CD4-positive, alpha-beta T cell treated with Interferon gamma for 1 hour (primary cell): ENCODE results near the gene EBF4.
"Not testable (repeated sequence)": the region's sequence is repeated elsewhere in the genome, so short reads cannot be mapped to it uniquely, and the experiment has no call there.

ENCODE experiments used
- DNase-seq: peaks from one replicate; pipeline ENCODE4 v3.0.0-alpha.2; 2020

Gene EBF4

GRCh38 chr20:2759603-2760296 is 67.2 kb downstream of the EBF4 start:
- DNase-seq: no peak

- no peak for DNase-seq
Observed at GRCh38 chr20:2760297-2760951, 67.8 kb downstream of the EBF4 start.

GRCh38 chr20:2760952-2761305 is 68.3 kb downstream of the EBF4 start:
- no peak for DNase-seq

- no peak for DNase-seq
Observed at GRCh38 chr20:2761885-2762284, 69.3 kb downstream of the EBF4 start.

- DNase-seq: no peak
Observed at GRCh38 chr20:2762578-2763131, 70.1 kb downstream of the EBF4 start.

GRCh38 chr20:2763186-2763585 is 70.6 kb downstream of the EBF4 start:
- no peak for DNase-seq

- no peak for DNase-seq
Observed at GRCh38 chr20:2767768-2768631, 75.4 kb downstream of the EBF4 start.

- DNase-seq: no peak
Observed at GRCh38 chr20:2768632-2769015, 76.0 kb downstream of the EBF4 start.

GRCh38 chr20:2770091-2770490 is 77.5 kb downstream of the EBF4 start:
- DNase-seq: not testable (repeated sequence)

GRCh38 chr20:2771631-2772080 is 79.1 kb downstream of the EBF4 start:
- DNase-seq: no peak

- DNase-seq: no peak
Observed at GRCh38 chr20:2773812-2774211, 81.2 kb downstream of the EBF4 start.

- DNase-seq: no peak
Observed at GRCh38 chr20:2775139-2775538, 82.6 kb downstream of the EBF4 start.

GRCh38 chr20:2778602-2779321 is 86.2 kb downstream of the EBF4 start:
- DNase-seq: no peak

- DNase-seq: no peak
Observed at GRCh38 chr20:2780948-2781347, 88.4 kb downstream of the EBF4 start.

- no peak for DNase-seq
Observed at GRCh38 chr20:2783908-2784566, 91.5 kb downstream of the EBF4 start.

GRCh38 chr20:2793471-2793870 is 100.9 kb downstream of the EBF4 start:
- no peak for DNase-seq

- no peak for DNase-seq
Observed at GRCh38 chr20:2794202-2794748, 101.7 kb downstream of the EBF4 start.

- DNase-seq: no peak
Observed at GRCh38 chr20:2794866-2795447, 102.4 kb downstream of the EBF4 start.

- no peak for DNase-seq
Observed at GRCh38 chr20:2795451-2795850, 102.9 kb downstream of the EBF4 start.

GRCh38 chr20:2796011-2796660 is 103.6 kb downstream of the EBF4 start:
- DNase-seq: no peak
